GM23338 (cell line): Measurements from ENCODE around the gene XPNPEP1.

ENCODE experiments used
- CTCF ChIP-seq, 2 experiments: fragments of 200-600 bp in 1 of 2; sonication (generic) in 1 of 2; conservative IDR thresholded peaks; 2 replicates each; pipeline versions ENCODE4 v1.5.1 to v1.6.1; 2016 to 2017; ENCODE audit warnings: antibody characterized with exemption in 2 of 2, low read depth in 2 of 2, mild to moderate bottlenecking in 2 of 2, moderate library complexity in 1 of 2
- EZH2 ChIP-seq: fragments of 200-600 bp; sonication (generic); IDR thresholded peaks from one replicate; pipeline ENCODE4 v1.8.0; 2017; ENCODE audit warnings: antibody characterized with exemption, mild to moderate bottlenecking, low read depth; ENCODE audit not compliant: unreplicated experiment
- EZH2phosphoT487 ChIP-seq: fragments of 200-600 bp; sonication (generic); IDR thresholded peaks from one replicate; pipeline ENCODE4 v1.8.1; 2018; ENCODE audit warnings: antibody characterized with exemption; ENCODE audit not compliant: unreplicated experiment

- TF ChIP-seq EZH2, result no peak
- TF ChIP-seq CTCF (conservative IDR thresholded peaks at IDR 0.05; ENCODE audit: low read depth in 2 of 2), result no peak
- TF ChIP-seq EZH2phosphoT487, result no peak
Measured at GRCh38 chr10:109859221-109859620, 64.1 kb downstream of the XPNPEP1 start.
